GDM1 (cell line): Measurements from ENCODE around the gene MTHFSD.

Experiments used
- DNase-seq: peaks from one replicate; lab custom pipeline; 2025; lab: John Stamatoyannopoulos, UW

The MTHFSD gene

DNA sequence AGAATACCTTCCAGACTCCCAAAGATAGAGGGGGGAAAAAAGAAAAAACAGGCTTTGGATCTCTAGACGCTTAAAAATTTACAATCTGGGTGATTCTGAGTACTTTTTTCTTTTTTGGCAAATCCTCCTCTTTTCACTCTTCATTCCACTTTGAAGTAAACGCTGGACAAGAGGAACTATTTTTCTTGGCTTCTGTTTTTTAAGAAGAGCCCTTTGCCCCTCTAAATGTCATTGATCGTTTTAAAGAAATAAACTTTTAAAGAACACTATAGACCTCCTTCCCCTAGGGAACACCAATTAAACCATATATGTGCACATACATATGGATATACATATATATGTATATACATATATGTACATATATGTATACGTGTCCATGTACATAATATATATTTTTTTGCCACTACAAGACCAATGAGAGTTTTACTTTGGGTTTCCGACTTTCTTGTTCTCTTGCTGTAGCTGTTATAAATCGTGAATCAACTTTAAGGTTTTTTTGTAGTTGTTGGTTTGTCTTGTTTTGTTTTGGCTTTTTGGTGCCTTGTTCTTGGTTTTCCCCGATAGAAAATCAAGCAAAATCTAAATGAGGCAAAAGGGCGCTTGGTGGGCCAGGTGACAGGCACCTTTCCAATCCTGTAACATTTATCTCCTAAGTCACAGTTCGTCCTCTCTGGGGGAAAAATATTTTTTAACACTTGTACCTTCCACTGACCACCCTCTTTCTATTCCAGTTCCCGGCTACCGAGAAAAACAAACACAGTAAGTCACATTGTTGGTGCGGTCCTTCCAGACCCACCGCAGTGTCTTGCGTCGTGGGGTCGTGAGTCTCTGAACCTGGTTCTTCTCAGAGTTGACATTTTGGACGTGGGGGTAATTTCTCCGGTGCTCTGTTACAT, 40.3 kb downstream of the MTHFSD start:
- DNase-seq, result no peak

- no peak for DNase-seq
Observed at GRCh38 chr16:86513471-86514277, 41.4 kb downstream of the MTHFSD start.

- DNase-seq, result no peak
Observed at GRCh38 chr16:86512860-86513470, 42.1 kb downstream of the MTHFSD start.

- no peak for DNase-seq
Observed at GRCh38 chr16:86512301-86512859, 42.7 kb downstream of the MTHFSD start.

- DNase-seq, result no peak
Observed at GRCh38 chr16:86511317-86512161, 43.5 kb downstream of the MTHFSD start.

GRCh38 chr16:86510465-86511261, 44.4 kb downstream of the MTHFSD start, which contains the start of gene FOXF1:
Gene FOXF1 (plus strand): TSS chr16:86510527. CDS start chr16:86510570, 43 bp downstream.
- DNase-seq, result no peak

DNA sequence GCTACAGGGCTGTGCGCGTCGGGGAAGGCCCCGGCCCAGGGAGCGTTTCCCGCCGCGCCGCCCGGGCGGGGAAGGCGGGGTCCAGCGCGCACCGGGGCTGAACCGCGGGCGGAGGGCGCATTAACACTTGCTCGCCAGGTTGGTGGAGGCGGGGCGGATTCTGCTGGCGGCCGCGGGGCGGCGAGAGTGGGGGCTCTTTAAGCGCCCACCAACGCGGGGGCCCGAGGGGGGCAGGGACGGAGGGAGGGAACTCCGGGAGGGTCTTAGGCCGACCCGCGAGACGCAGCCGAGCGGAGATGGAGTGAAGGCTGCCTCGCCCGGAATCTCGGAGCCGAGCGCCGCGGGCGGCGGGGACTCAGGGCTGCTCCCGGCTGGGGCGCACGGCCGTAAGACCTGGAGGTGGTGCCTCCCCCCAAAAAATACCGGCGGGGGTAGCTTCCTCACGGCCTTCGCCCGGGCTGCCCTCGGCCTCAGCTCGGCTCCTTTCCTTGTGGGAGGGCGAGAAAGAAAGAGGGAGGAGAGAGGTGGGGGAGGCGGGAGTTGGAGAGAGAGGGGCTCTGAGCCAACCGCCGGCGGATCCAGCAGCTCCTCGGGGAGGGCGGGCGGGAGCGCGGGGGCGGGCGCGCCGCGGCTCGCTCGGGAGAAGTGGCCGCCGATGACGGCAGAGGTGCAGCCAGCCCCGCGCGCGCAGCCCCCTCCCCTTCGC, 45.1 kb downstream of the MTHFSD start:
- DNase-seq, result no peak

DNA sequence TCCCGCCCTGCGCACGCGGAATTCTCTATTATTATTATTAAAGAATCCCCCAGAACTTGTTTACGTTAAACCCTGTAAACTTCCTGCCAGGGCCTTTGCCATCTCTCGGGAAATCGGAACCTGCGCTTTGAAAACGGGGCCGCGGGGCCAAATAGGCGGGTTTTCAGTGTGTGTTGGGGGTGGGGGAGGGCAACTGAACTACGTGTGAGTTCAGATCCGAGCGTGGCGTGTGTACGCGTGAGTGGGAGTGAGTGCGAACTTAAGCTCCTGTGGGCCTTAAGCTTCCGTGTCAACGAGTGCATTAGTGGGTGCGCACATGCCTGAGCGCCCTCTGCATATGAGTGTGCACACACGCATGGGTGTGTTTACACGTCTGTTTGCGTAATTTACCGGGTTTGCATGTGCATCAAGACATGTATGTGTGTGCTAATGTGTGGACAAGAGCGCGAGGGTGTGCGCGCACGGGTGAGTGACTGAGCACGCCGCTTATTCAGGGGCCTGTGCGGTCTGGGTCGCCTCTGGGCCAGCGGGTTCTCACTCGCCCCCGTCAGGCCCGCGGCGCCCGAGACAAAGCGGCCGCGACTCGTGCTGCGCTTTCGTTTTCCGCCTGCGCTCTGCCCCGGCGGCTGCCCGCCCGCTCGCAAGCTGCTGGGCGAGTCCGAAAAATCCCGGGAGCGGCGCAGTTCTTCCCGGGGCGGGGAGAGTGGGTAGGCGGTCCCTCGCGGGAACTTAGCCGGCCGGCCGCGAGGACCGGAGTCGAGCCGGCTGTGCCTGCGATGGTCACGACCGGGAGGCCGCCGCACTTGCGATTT, 45.9 kb downstream of the MTHFSD start:
- DNase-seq, result no peak

DNA sequence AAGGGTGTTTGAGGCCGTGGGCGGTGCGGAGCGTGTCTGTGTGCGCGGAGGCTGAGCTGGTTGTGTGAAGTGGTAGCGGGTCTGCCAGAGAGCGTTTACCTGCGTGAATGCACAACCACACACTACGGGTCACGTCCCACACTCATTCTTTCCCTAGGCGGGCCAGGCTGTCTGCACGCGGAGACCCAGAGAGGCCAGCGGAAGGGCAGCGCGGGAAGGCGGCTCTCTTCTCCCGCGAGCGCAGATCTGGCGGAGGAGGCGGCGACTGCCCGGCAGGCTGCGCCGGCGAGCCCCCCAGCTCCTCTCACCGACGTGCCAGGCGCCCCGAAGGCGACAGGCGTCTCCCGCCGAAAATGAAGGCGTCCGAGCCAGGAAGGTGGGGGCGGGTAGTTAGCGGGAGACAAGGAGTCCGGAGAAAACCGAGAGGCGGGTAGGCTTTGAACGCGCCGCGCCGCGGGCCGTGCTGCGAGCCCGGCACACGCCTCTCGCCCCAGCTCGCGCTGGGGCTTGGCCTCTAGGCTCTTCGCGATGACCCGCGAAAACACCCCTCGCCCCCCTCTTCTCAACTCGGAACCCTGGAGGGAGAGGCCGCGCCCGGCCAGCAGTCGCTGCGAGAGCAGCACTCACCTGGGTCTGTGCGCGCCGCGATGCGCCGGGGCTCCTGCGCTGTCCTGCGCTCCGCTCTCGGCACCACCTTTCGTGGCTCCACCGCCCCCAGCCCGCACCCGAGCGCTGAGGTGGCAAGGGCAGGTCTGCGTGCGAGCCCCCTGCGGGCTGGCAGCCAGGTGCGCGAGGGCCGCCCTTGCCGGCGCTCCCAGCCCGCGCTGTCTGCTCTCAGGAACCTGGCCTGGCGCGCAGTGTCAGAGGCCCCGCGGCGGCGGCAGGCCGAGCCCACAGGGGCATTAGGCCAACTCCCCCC, 46.7 kb downstream of the MTHFSD start:
- no peak for DNase-seq

DNA sequence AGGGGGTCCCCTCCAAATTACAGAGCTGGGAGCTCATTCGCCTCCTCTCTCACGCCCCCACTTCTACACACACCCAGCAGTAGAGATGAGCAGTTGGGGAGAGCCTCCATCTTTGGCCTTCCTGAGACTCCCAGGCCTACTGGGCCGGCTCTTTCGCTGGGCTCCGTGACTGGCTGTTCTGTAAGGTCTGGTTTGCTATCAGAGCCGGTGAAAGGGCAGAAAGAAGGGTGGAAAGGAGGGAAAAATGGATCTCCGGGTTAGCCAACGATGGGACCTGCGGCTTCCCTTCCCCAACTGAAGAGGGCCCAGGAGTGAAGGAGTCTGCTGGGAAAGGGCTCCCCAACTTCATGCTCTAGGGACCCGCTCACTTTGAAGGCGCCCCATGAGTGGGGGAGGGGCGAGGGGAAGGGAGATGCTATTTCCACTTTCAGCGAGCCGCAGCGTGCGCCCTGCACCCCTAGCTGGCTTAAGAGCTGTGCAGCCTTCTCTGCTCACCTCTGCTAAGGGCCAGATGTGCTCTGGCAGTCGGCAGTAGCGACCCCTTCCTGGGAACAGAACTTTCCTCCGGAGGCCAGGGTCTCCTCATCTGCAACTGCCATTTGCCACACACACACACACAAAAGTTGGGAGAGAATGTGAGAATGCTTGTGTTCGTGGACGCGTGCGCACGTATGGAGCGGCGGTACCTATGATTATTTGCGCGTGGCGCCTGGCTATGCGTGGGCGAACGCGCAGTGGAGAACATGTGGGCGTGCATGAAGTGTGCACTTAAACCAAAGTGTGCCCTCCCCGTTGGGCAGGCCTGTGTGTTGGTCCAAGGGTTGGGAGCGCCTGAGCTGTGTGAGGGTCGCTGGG, 47.6 kb downstream of the MTHFSD start:
- DNase-seq, result no peak

- no peak for DNase-seq
Observed at GRCh38 chr16:86505899-86506864, 48.9 kb downstream of the MTHFSD start.

GRCh38 chr16:86505185-86505898, 49.7 kb downstream of the MTHFSD start:
- DNase-seq, result no peak

- DNase-seq, result no peak
Observed at GRCh38 chr16:86504315-86505184, 50.5 kb downstream of the MTHFSD start.

- no peak for DNase-seq
Observed at GRCh38 chr16:86503830-86504229, 51.2 kb downstream of the MTHFSD start.
